OCI-LY7 (cell line): Measurements from ENCODE around the gene PTEN. TPM values are rescaled to one million over a fixed set of nuclear protein-coding genes. Genes with fewer than 3 reads are reported as not detected.
"Not testable (repeated sequence)": the region's sequence is repeated elsewhere in the genome, so short reads cannot be mapped to it uniquely, and the experiment has no call there.

Experiments used
- BruUV-seq: library from RNA; stranded (reverse); fragments of 400-500 nt; replicated peaks from 2 replicates; lab custom pipeline; 2021; lab: Mats Ljungman, UMichigan
- CTCF ChIA-PET: fragments of 300-600 bp; sonication (Branson Sonifier 250); formaldehyde crosslinking; loops from one replicate; lab custom pipeline; 2022; ENCODE audit warnings: antibody characterized with exemption; ENCODE audit not compliant: unreplicated experiment; lab: Charles Lee
- POLR2A ChIA-PET: fragments of 300-600 bp; sonication (Branson Sonifier 250); formaldehyde crosslinking; loops from one replicate; lab custom pipeline; 2022; ENCODE audit warnings: antibody characterized with exemption; lab: Charles Lee
- DNase-seq: peaks from one replicate; pipeline ENCODE4 v3.0.0-alpha.2; 2015; ENCODE audit warnings: low spot score
- H2AFZ ChIP-seq: fragments of 200-600 bp; sonication (generic), shearing (Covaris generic); 2 replicates; pipeline ENCODE4 v1.6.1; 2014; ENCODE audit warnings: mild to moderate bottlenecking, antibody characterized with exemption, low read length, moderate library complexity
- H3K27ac ChIP-seq: fragments of 200-600 bp; sonication (generic); 2 replicates; pipeline ENCODE4 v1.5.1; 2014; ENCODE audit warnings: mixed run types, low read depth, mild to moderate bottlenecking, moderate library complexity, low read length, inconsistent platforms; ENCODE audit not compliant: poor library complexity, severe bottlenecking
- H3K36me3 ChIP-seq: fragments of 200-600 bp; sonication (generic); 2 replicates; pipeline ENCODE4 v1.6.1; 2014; ENCODE audit warnings: mild to moderate bottlenecking, antibody characterized with exemption, low read length, moderate library complexity, mixed read lengths; ENCODE audit not compliant: insufficient read depth
- H3K4me1 ChIP-seq: fragments of 200-600 bp; sonication (generic); 2 replicates; pipeline ENCODE4 v1.5.1; 2014; ENCODE audit warnings: mild to moderate bottlenecking, low read length; ENCODE audit not compliant: insufficient read depth, poor library complexity, severe bottlenecking
- H3K4me2 ChIP-seq: fragments of 200-600 bp; sonication (generic); 2 replicates; pipeline ENCODE4 v1.6.1; 2014; ENCODE audit warnings: mild to moderate bottlenecking, low read length
- H3K4me3 ChIP-seq: fragments of 200-600 bp; sonication (generic); 2 replicates; pipeline ENCODE4 v1.5.1; 2014; ENCODE audit warnings: mild to moderate bottlenecking, low read depth, low read length; ENCODE audit not compliant: poor library complexity, severe bottlenecking
- H3K79me2 ChIP-seq: fragments of 200-600 bp; sonication (generic); 2 replicates; pipeline ENCODE4 v1.6.1; 2016; ENCODE audit warnings: low read depth, mild to moderate bottlenecking, low read length, moderate library complexity, mixed read lengths; ENCODE audit not compliant: insufficient read depth
- H3K9me2 ChIP-seq: fragments of 200-600 bp; sonication (generic); 2 replicates; pipeline ENCODE4 v1.6.1; 2016; ENCODE audit warnings: mild to moderate bottlenecking, low read length, mixed read lengths; ENCODE audit not compliant: insufficient read depth
- H3K9me3 ChIP-seq: fragments of 200-600 bp; sonication (generic); 2 replicates; pipeline ENCODE4 v1.6.1; 2014; ENCODE audit warnings: mild to moderate bottlenecking, mixed run types, low read length, mixed read lengths
- H4K20me1 ChIP-seq: fragments of 200-600 bp; sonication (generic); 2 replicates; pipeline ENCODE4 v1.6.1; 2014; ENCODE audit warnings: mild to moderate bottlenecking, antibody characterized with exemption, low read length, moderate library complexity, mixed read lengths; ENCODE audit not compliant: insufficient read depth
- EZH2phosphoT487 ChIP-seq: fragments of 200-600 bp; sonication (generic); IDR thresholded peaks from 2 replicates; pipeline ENCODE4 v1.6.1; 2018; ENCODE audit warnings: low read depth, borderline replicate concordance, mild to moderate bottlenecking, mixed run types, antibody characterized with exemption, low read length, moderate library complexity, mixed read lengths
- intact Hi-C: fragments of 100-400 bp; cut with micrococcal nuclease; formaldehyde crosslinking; loops from one replicate; pipeline ENCODE4 v1.10.0; 2022; ENCODE audit not compliant: unreplicated experiment
- total RNA-seq, 2 experiments: library from RNA; depleted of rRNA in 1 of 2; stranded (reverse); fragments of >200 nt in 1 of 2; shearing (Covaris generic) in 1 of 2; gene quantifications; 2 replicates each; pipeline ENCODE4 v1.2.3, GENCODE V29; 2014 to 2022
- TF ChIP-seq, protein P1 (sequence below): fragments of 200-600 bp; sonication (generic); conservative IDR thresholded peaks from 2 replicates; pipeline ENCODE4 v1.5.1; 2014; ENCODE audit warnings: mild to moderate bottlenecking, antibody characterized with exemption, low read length, moderate library complexity, mixed read lengths

PTEN gene
- total RNA-seq, 2 experiments from 2014 or later, result 135 to 173 TPM

DNA sequence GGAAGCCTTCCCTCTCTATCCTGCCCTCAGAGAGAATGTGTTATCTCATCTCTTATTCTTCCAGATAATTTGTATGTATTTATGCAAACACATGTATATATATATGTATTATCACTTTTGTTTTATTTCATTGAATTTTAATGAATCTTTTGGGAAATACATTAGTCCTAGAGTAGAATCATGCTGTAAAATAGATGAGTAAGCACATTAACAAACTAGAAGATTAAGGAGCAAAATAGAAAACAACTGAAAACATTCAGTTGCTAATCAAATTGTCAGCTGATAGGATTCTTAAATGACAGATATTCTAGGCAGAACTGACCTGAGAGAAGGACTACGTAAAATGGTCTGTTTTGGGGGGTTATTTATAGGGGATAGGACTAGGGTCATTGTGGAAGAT is 11.3 kb upstream of the PTEN start:
- Histone ChIP-seq H3K27ac (no peak overlapping the region), H4K20me1 (no peaks in the 10 kb centered on the region), H3K9me3 (no peaks in the 10 kb centered on the region), H3K4me2 (no peak overlapping the region), H3K4me1 (peaks cover 4% of the 10 kb centered on the region), H3K79me2 (no peaks in the 10 kb centered on the region), H3K36me3 (no peaks in the 10 kb centered on the region), H3K9me2 (no peaks in the 10 kb centered on the region), H3K4me3 (no peak overlapping the region), H2AFZ (no peak overlapping the region)
- CTCF ChIA-PET, result no interaction called here
- POLR2A ChIA-PET, result interaction anchor here (0.5 to 1.5 kb wide), 5 partner anchors 18 to 535 kb away, joined by 3 to 7 read pairs (median 4); no protein-coding TSS in a partner anchor
- no peak for DNase-seq
- BruUV-seq, result no TSS peak
- intact Hi-C loops, result loop anchor here (10.0 kb wide), 1 partner anchor 963 kb away; no protein-coding TSS in a partner anchor
- TF ChIP-seq EZH2phosphoT487, result no peak
- TF ChIP-seq, protein P1, sequence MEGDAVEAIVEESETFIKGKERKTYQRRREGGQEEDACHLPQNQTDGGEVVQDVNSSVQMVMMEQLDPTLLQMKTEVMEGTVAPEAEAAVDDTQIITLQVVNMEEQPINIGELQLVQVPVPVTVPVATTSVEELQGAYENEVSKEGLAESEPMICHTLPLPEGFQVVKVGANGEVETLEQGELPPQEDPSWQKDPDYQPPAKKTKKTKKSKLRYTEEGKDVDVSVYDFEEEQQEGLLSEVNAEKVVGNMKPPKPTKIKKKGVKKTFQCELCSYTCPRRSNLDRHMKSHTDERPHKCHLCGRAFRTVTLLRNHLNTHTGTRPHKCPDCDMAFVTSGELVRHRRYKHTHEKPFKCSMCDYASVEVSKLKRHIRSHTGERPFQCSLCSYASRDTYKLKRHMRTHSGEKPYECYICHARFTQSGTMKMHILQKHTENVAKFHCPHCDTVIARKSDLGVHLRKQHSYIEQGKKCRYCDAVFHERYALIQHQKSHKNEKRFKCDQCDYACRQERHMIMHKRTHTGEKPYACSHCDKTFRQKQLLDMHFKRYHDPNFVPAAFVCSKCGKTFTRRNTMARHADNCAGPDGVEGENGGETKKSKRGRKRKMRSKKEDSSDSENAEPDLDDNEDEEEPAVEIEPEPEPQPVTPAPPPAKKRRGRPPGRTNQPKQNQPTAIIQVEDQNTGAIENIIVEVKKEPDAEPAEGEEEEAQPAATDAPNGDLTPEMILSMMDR, result no peak

DNA sequence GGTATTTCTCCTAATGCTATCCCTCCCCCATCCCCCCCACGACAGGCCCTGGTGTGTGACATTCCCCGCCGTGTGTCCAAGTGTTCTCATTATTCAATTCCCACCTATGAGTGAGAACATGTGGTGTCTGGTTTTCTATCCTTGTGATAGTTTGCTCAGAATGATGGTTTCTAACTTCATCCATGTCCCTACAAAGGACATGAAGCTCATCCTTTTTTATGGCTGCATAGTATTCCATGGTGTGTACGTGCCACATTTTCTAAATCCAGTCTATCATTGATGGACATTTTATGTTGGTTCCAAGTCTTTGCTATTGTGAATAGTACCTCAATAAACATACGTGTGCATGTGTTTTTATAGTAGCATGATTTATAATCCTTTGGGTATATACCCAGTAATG is 8.2 kb upstream of the PTEN start:
- H3K27ac ChIP-seq, BruUV-seq, H4K20me1 ChIP-seq, H3K9me2 ChIP-seq, H3K79me2 ChIP-seq, H3K4me2 ChIP-seq, DNase-seq, H3K9me3 ChIP-seq, H2AFZ ChIP-seq, H3K4me3 ChIP-seq, H3K36me3 ChIP-seq, CTCF ChIA-PET: not testable (repeated sequence)
- peaks cover 10% of the 10 kb centered on the region for H3K4me1 ChIP-seq
- intact Hi-C loops, result loop anchor here (10.0 kb wide), 1 partner anchor 960 kb away; no protein-coding TSS in a partner anchor
- POLR2A ChIA-PET, result interaction anchor here (0.6 to 0.7 kb wide), 2 partner anchors 48 to 699 kb away, joined by 4 to 5 read pairs; no protein-coding TSS in a partner anchor

DNA sequence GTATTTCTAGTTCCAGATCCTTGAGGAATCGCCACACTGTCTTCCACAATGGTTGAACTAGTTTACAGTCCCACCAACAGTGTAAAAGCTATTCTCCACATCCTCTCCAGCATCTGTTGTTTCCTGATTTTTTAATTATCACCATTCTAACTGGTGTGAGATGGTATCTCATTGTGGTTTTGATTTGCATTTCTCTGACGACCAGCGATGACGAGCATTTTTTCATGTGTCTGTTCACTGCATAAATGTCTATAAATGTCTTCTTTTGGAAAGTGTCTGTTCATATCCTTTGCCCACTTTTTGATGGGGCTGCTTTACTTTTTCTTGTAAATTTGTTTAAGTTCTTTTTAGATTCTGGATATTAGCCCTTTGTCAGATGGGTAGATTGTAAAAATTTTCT is 7.8 kb upstream of the PTEN start:
- CTCF ChIA-PET, H3K79me2 ChIP-seq: not testable (repeated sequence)
- intact Hi-C loops, result loop anchor here (10.0 kb wide), 1 partner anchor 959 kb away; no protein-coding TSS in a partner anchor

More for the DNA sequence above, 7.8 kb upstream of the PTEN start:
- not testable (repeated sequence) for H3K9me2 ChIP-seq, DNase-seq, H2AFZ ChIP-seq, H3K27ac ChIP-seq, H3K36me3 ChIP-seq, BruUV-seq, H3K4me2 ChIP-seq, H3K4me3 ChIP-seq, H4K20me1 ChIP-seq, H3K9me3 ChIP-seq
- H3K4me1 ChIP-seq, result peaks cover 14% of the 10 kb centered on the region
- POLR2A ChIA-PET, result interaction anchor here (0.7 to 1.3 kb wide), 2 partner anchors 533 to 699 kb away, joined by 4 read pairs; no protein-coding TSS in a partner anchor
